Measurements from ENCODE around the gene MYO18B.

The MYO18B gene

GRCh38 chr22:25911243-25911972 lies 169.4 kb downstream of the MYO18B start:
- no peak for DNase-seq

GRCh38 chr22:25919452-25919851 lies 177.5 kb downstream of the MYO18B start:
- no peak for DNase-seq

GRCh38 chr22:25922141-25922540 lies 180.2 kb downstream of the MYO18B start:
- no peak for DNase-seq

GRCh38 chr22:25923914-25924313 lies 181.9 kb downstream of the MYO18B start:
- DNase-seq = no peak

GRCh38 chr22:25928038-25928437 lies 186.1 kb downstream of the MYO18B start:
- no peak for DNase-seq

GRCh38 chr22:25929321-25929878 lies 187.4 kb downstream of the MYO18B start:
- DNase-seq = no peak

- no peak for DNase-seq
Measured at GRCh38 chr22:25930083-25930482, 188.1 kb downstream of the MYO18B start.

- no peak for DNase-seq
Measured at GRCh38 chr22:25930788-25931310, 188.9 kb downstream of the MYO18B start.

GRCh38 chr22:25933158-25933788 lies 191.3 kb downstream of the MYO18B start:
- no peak for DNase-seq

GRCh38 chr22:25935266-25936058 lies 193.5 kb downstream of the MYO18B start:
- no peak for DNase-seq

GRCh38 chr22:25938151-25938550 lies 196.2 kb downstream of the MYO18B start:
- DNase-seq = no peak

GRCh38 chr22:25939384-25939783 lies 197.4 kb downstream of the MYO18B start:
- no peak for DNase-seq

GRCh38 chr22:25940479-25940878 lies 198.5 kb downstream of the MYO18B start:
- DNase-seq = no peak

GRCh38 chr22:25941365-25941960 lies 199.5 kb downstream of the MYO18B start:
- no peak for DNase-seq

GRCh38 chr22:25942115-25942855 lies 200.3 kb downstream of the MYO18B start:
- no peak for DNase-seq

GRCh38 chr22:25942856-25943411 lies 200.9 kb downstream of the MYO18B start:
- no peak for DNase-seq

GRCh38 chr22:25950111-25950510 lies 208.1 kb downstream of the MYO18B start:
- DNase-seq = peak; percentile 46

GRCh38 chr22:25953276-25953675 lies 211.3 kb downstream of the MYO18B start:
- no peak for DNase-seq

GRCh38 chr22:25953919-25954318 lies 211.9 kb downstream of the MYO18B start:
- no peak for DNase-seq

GRCh38 chr22:25955323-25955722 lies 213.3 kb downstream of the MYO18B start:
- no peak for DNase-seq

- no peak for DNase-seq
Measured at GRCh38 chr22:25956801-25957200, 214.8 kb downstream of the MYO18B start.
